GM23338 (cell line): ENCODE data around the gene IFNL2. TPM values are rescaled to one million over a fixed set of nuclear protein-coding genes. Genes with fewer than 3 reads are reported as not detected.

ENCODE experiments used
- ATAC-seq: fragments of 200-7000 bp; cut with Tn5 transposase; 3 replicates; pipeline ENCODE4 v1.9.1; 2020
- DNase-seq: peaks from one replicate; pipeline ENCODE4 v3.0.0-alpha.2; 2015; ENCODE audit warnings: low spot score
- H2AFZ ChIP-seq: fragments of 200-600 bp; sonication (generic); 2 replicates; pipeline ENCODE4 v1.8.0; 2016; ENCODE audit warnings: antibody characterized with exemption, mild to moderate bottlenecking, moderate library complexity
- H3F3A ChIP-seq: fragments of 200-600 bp; sonication (generic); replicated peaks from 2 replicates; pipeline ENCODE4 v1.8.0; 2017; ENCODE audit warnings: antibody characterized with exemption, mixed run types, low read depth
- H3K27ac ChIP-seq: fragments of 200-600 bp; sonication (generic); 2 replicates; pipeline ENCODE4 v1.6.1; 2016; ENCODE audit warnings: low read depth
- H3K27me3 ChIP-seq: fragments of 200-600 bp; sonication (generic); 2 replicates; pipeline ENCODE4 v1.8.0; 2016; ENCODE audit warnings: mild to moderate bottlenecking, mixed run types, moderate library complexity; ENCODE audit not compliant: insufficient read depth
- H3K36me3 ChIP-seq: fragments of 200-600 bp; sonication (generic); 2 replicates; pipeline ENCODE4 v1.8.0; 2016; ENCODE audit warnings: mild to moderate bottlenecking; ENCODE audit not compliant: insufficient read depth
- H3K4me1 ChIP-seq: fragments of 200-600 bp; sonication (generic); 2 replicates; pipeline ENCODE4 v1.8.0; 2016; ENCODE audit warnings: mild to moderate bottlenecking, moderate library complexity; ENCODE audit not compliant: insufficient read depth
- H3K4me2 ChIP-seq: fragments of 200-600 bp; sonication (generic); 2 replicates; pipeline ENCODE4 v1.7.1; 2017; ENCODE audit warnings: mixed run types
- H3K4me3 ChIP-seq: fragments of 200-600 bp; sonication (generic); 2 replicates; pipeline ENCODE4 v1.6.1; 2016; ENCODE audit warnings: mixed run types
- H3K79me2 ChIP-seq: fragments of 200-600 bp; sonication (generic); replicated peaks from 2 replicates; pipeline ENCODE4 v1.8.0; 2017; ENCODE audit warnings: mild to moderate bottlenecking; ENCODE audit not compliant: insufficient read depth
- H3K9me2 ChIP-seq: fragments of 200-600 bp; sonication (generic); 2 replicates; pipeline ENCODE4 v1.8.0; 2017; ENCODE audit not compliant: insufficient read depth
- H4K20me1 ChIP-seq: fragments of 200-600 bp; sonication (generic); replicated peaks from 2 replicates; pipeline ENCODE4 v1.8.0; 2017; ENCODE audit warnings: mild to moderate bottlenecking; ENCODE audit not compliant: insufficient read depth
- H3K27ac Mint-ChIP-seq: 2 replicates; pipeline ENCODE4 v1.8.0; 2020; ENCODE audit warnings: inconsistent platforms, mild to moderate bottlenecking, moderate library complexity, mixed read lengths
- H3K27me3 Mint-ChIP-seq: 3 replicates; pipeline ENCODE4 v1.8.0; 2022; ENCODE audit warnings: low read depth, mild to moderate bottlenecking, moderate library complexity, mixed read lengths, inconsistent platforms; ENCODE audit not compliant: insufficient read depth, poor library complexity
- H3K36me3 Mint-ChIP-seq: 3 replicates; pipeline ENCODE4 v1.8.0; 2021; ENCODE audit warnings: low read depth, mild to moderate bottlenecking, inconsistent platforms, moderate library complexity, mixed read lengths
- H3K4me1 Mint-ChIP-seq: 3 replicates; pipeline ENCODE4 v1.8.0; 2020; ENCODE audit warnings: mild to moderate bottlenecking, inconsistent platforms, mixed read lengths
- H3K4me3 Mint-ChIP-seq: 3 replicates; pipeline ENCODE4 v1.8.0; 2021; ENCODE audit warnings: moderate library complexity, mild to moderate bottlenecking, inconsistent platforms, mixed read lengths
- H3K9me3 Mint-ChIP-seq: 3 replicates; pipeline ENCODE4 v1.8.0; 2020; ENCODE audit warnings: moderate library complexity, mild to moderate bottlenecking, inconsistent platforms, mixed read lengths
- CREB1 ChIP-seq: fragments of 250-450 bp; sonication (Bioruptor Pico); IDR thresholded peaks from 2 replicates; pipeline ENCODE4 v1.5.0; 2020; ENCODE audit warnings: low read depth, mild to moderate bottlenecking, moderate library complexity
- EZH2 ChIP-seq: fragments of 200-600 bp; sonication (generic); IDR thresholded peaks from one replicate; pipeline ENCODE4 v1.8.0; 2017; ENCODE audit warnings: antibody characterized with exemption, mild to moderate bottlenecking, low read depth; ENCODE audit not compliant: unreplicated experiment
- EZH2phosphoT487 ChIP-seq: fragments of 200-600 bp; sonication (generic); IDR thresholded peaks from one replicate; pipeline ENCODE4 v1.8.1; 2018; ENCODE audit warnings: antibody characterized with exemption; ENCODE audit not compliant: unreplicated experiment
- NANOG ChIP-seq: IDR thresholded peaks from 2 replicates; pipeline ENCODE4 v1.6.1; 2016; ENCODE audit warnings: antibody characterized with exemption, borderline replicate concordance
- STAT1 ChIP-seq: IDR thresholded peaks from one replicate; pipeline ENCODE4 v1.6.1; 2016; ENCODE audit warnings: antibody characterized with exemption; ENCODE audit not compliant: unreplicated experiment
- ZNF114 ChIP-seq: fragments of 250-450 bp; sonication (Bioruptor Pico); IDR thresholded peaks from 2 replicates; pipeline ENCODE4 v1.5.0; 2020; ENCODE audit warnings: mild to moderate bottlenecking, moderate library complexity
- polyA plus RNA-seq: library from polyadenylated mRNA; unstranded; fragments of >200 nt; fragmentation: Nextera tagmentation; extraction: Ambion mirVana; gene quantifications from 2 replicates; pipeline ENCODE4 v1.2.1, GENCODE V29; 2016
- total RNA-seq: library from RNA; depleted of rRNA; stranded (reverse); fragments of >200 nt; shearing (Covaris generic); gene quantifications from 2 replicates; pipeline ENCODE4 v1.2.3, GENCODE V29; 2014
- TF ChIP-seq, protein P1 (sequence below): IDR thresholded peaks from one replicate; pipeline ENCODE4 v1.6.1; 2018; ENCODE audit warnings: antibody characterized with exemption; ENCODE audit not compliant: unreplicated experiment
- TF ChIP-seq, protein P2 (sequence below): IDR thresholded peaks from 2 replicates; pipeline ENCODE4 v1.6.1; 2016; ENCODE audit warnings: antibody characterized with exemption

The IFNL2 gene
- total and polyA plus RNA-seq, 2 experiments from 2014 or later = not detected

DNA sequence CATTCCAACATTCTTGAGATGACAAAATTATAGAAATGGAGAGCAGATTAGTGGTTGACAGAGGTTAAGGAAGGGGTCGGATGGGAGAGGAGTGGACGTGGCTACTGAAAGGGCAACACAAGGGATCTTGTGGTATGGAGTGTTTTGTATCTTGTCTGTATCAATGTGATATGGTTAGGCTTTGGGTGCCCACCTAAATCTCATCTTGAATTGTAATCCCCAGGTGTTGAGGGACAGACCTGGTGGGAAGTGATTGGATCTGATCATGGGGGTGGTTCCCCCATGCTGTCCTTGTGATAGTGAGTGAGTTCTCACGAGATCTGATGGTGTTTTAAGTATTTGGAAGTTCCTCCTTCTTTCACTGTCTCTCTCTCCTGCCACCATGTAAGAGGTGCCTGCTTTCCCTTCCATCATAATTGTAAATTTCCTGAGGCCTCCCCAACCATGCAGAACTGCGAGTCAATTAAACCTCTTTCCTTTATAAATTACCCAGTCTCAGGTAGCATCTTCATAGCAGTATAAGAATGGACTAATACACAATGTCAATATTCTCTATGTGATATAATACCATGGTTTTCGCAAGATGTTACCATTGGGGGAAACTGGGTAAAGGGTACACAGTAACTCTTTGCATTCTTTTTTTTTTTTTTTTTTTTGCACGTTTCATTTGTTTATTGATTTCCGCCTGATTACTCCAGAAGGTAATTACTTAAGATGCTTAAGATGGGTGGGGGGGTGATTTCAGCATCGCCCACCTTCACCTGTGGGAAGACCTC lies 14.6 kb upstream of the IFNL2 start:
- ATAC-seq (no peak), DNase-seq (no peak)
- no peak overlapping the region for H3K27ac ChIP-seq
- no peak overlapping the region for H2AFZ ChIP-seq
- H3K27ac Mint-ChIP-seq = no peak overlapping the region
- H3K4me3 ChIP-seq = no peak overlapping the region
- no peak overlapping the region; the same call in 2 of the 3 replicates for H3K4me3 Mint-ChIP-seq
- no peaks in the 10 kb centered on the region; the same call in 1 of the 3 replicates for H3K9me3 Mint-ChIP-seq
- H3K36me3 ChIP-seq = no peaks in the 10 kb centered on the region
- H3K4me1 ChIP-seq = no peaks in the 10 kb centered on the region
- H4K20me1 ChIP-seq = peaks cover 2% of the 10 kb centered on the region; the same call in 1 of the 2 replicates
- TF ChIP-seq CREB1 (CRISPR knock-in tag) (no peak), EZH2 (no peak), EZH2phosphoT487 (no peak), STAT1 (no peak), ZNF114 (CRISPR knock-in tag) (no peak), NANOG (no peak)
- TF ChIP-seq, protein P1, sequence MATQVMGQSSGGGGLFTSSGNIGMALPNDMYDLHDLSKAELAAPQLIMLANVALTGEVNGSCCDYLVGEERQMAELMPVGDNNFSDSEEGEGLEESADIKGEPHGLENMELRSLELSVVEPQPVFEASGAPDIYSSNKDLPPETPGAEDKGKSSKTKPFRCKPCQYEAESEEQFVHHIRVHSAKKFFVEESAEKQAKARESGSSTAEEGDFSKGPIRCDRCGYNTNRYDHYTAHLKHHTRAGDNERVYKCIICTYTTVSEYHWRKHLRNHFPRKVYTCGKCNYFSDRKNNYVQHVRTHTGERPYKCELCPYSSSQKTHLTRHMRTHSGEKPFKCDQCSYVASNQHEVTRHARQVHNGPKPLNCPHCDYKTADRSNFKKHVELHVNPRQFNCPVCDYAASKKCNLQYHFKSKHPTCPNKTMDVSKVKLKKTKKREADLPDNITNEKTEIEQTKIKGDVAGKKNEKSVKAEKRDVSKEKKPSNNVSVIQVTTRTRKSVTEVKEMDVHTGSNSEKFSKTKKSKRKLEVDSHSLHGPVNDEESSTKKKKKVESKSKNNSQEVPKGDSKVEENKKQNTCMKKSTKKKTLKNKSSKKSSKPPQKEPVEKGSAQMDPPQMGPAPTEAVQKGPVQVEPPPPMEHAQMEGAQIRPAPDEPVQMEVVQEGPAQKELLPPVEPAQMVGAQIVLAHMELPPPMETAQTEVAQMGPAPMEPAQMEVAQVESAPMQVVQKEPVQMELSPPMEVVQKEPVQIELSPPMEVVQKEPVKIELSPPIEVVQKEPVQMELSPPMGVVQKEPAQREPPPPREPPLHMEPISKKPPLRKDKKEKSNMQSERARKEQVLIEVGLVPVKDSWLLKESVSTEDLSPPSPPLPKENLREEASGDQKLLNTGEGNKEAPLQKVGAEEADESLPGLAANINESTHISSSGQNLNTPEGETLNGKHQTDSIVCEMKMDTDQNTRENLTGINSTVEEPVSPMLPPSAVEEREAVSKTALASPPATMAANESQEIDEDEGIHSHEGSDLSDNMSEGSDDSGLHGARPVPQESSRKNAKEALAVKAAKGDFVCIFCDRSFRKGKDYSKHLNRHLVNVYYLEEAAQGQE = no peak
- TF ChIP-seq, protein P2, sequence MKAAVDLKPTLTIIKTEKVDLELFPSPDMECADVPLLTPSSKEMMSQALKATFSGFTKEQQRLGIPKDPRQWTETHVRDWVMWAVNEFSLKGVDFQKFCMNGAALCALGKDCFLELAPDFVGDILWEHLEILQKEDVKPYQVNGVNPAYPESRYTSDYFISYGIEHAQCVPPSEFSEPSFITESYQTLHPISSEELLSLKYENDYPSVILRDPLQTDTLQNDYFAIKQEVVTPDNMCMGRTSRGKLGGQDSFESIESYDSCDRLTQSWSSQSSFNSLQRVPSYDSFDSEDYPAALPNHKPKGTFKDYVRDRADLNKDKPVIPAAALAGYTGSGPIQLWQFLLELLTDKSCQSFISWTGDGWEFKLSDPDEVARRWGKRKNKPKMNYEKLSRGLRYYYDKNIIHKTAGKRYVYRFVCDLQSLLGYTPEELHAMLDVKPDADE = no peak
- no peak overlapping the region for H3K4me2 ChIP-seq
- no peaks in the 10 kb centered on the region for H3K36me3 Mint-ChIP-seq
- H3F3A ChIP-seq = no peaks in the 10 kb centered on the region
- no peaks in the 10 kb centered on the region; the same call in 2 of the 3 replicates for H3K4me1 Mint-ChIP-seq
- H3K27me3 Mint-ChIP-seq = peaks cover 40% of the 10 kb centered on the region
- H3K9me2 ChIP-seq = no peaks in the 10 kb centered on the region
- H3K27me3 ChIP-seq = peaks cover 46% of the 10 kb centered on the region
- no peaks in the 10 kb centered on the region for H3K79me2 ChIP-seq
